H9 (cell line): Measurements from ENCODE around the gene NDUFV1. TPM values are rescaled to one million over a fixed set of nuclear protein-coding genes. Genes with fewer than 3 reads are reported as not detected.

Experiments used
- DNase-seq: peaks from one replicate; pipeline ENCODE4 v3.0.0-alpha.2; 2017
- H2AFZ ChIP-seq: one replicate; pipeline ENCODE4 v1.6.1; 2013; ENCODE audit warnings: mild to moderate bottlenecking, low read length, control low read depth, moderate library complexity
- H2AK5ac ChIP-seq: 2 replicates; pipeline ENCODE4 v1.6.1; 2013; ENCODE audit warnings: low read length, control low read depth, mixed read lengths; ENCODE audit not compliant: insufficient read length
- H2BK120ac ChIP-seq: one replicate; pipeline ENCODE4 v1.6.1; 2013; ENCODE audit warnings: low read depth, mild to moderate bottlenecking, low read length, control low read depth, inconsistent platforms; ENCODE audit not compliant: poor library complexity, severe bottlenecking
- H2BK12ac ChIP-seq: 2 replicates; pipeline ENCODE4 v1.6.1; 2013; ENCODE audit warnings: low read length, control low read depth, mixed read lengths, low read depth; ENCODE audit not compliant: insufficient read length
- H2BK15ac ChIP-seq: 2 replicates; pipeline ENCODE4 v1.6.1; 2013; ENCODE audit warnings: low read depth, low read length, control low read depth
- H2BK20ac ChIP-seq: one replicate; pipeline ENCODE4 v1.6.1; 2013; ENCODE audit warnings: low read depth, mild to moderate bottlenecking, low read length, control low read depth, inconsistent platforms; ENCODE audit not compliant: poor library complexity, severe bottlenecking
- H2BK5ac ChIP-seq: 2 replicates; pipeline ENCODE4 v1.6.1; 2013; ENCODE audit warnings: low read length, control low read depth, mixed read lengths; ENCODE audit not compliant: insufficient read length
- H3K14ac ChIP-seq: 2 replicates; pipeline ENCODE4 v1.6.1; 2013; ENCODE audit warnings: low read length, control low read depth; ENCODE audit not compliant: insufficient read depth
- H3K18ac ChIP-seq: 2 replicates; pipeline ENCODE4 v1.6.1; 2013; ENCODE audit warnings: low read depth, mild to moderate bottlenecking, mixed read lengths, low read length, control low read depth; ENCODE audit not compliant: insufficient read length
- H3K23ac ChIP-seq: 2 replicates; pipeline ENCODE4 v1.6.1; 2013; ENCODE audit warnings: low read length, control low read depth, mixed read lengths, low read depth; ENCODE audit not compliant: insufficient read length
- H3K23me2 ChIP-seq: 2 replicates; pipeline ENCODE4 v1.6.1; 2013; ENCODE audit warnings: low read depth, mild to moderate bottlenecking, mixed read lengths, low read length, control low read depth; ENCODE audit not compliant: insufficient read length, poor library complexity, severe bottlenecking
- H3K27ac ChIP-seq: 2 replicates; pipeline ENCODE4 v1.5.1; 2013; ENCODE audit warnings: low read length, control low read depth, mixed read lengths, low read depth; ENCODE audit not compliant: insufficient read length
- H3K27me3 ChIP-seq: 2 replicates; pipeline ENCODE4 v1.6.1; 2013; ENCODE audit warnings: low read length, control low read depth, inconsistent platforms; ENCODE audit not compliant: insufficient read depth
- H3K4ac ChIP-seq: 2 replicates; pipeline ENCODE4 v1.6.1; 2013; ENCODE audit warnings: low read depth, mild to moderate bottlenecking, control low read depth, inconsistent platforms, low read length, moderate library complexity
- H3K4me1 ChIP-seq: 2 replicates; pipeline ENCODE4 v1.6.1; 2013; ENCODE audit warnings: low read length, control low read depth, inconsistent platforms; ENCODE audit not compliant: insufficient read depth
- H3K4me2 ChIP-seq: 2 replicates; pipeline ENCODE4 v1.6.1; 2013; ENCODE audit warnings: low read length, control low read depth, mixed read lengths; ENCODE audit not compliant: insufficient read length, insufficient read depth
- H3K56ac ChIP-seq: 2 replicates; pipeline ENCODE4 v1.6.1; 2013; ENCODE audit warnings: low read depth, mild to moderate bottlenecking, mixed read lengths, low read length, control low read depth; ENCODE audit not compliant: insufficient read length
- H3K79me1 ChIP-seq: 2 replicates; pipeline ENCODE4 v1.6.1; 2013; ENCODE audit warnings: low read depth, mild to moderate bottlenecking, moderate library complexity, low read length, control low read depth, inconsistent platforms; ENCODE audit not compliant: insufficient read depth, poor library complexity, severe bottlenecking
- H3K79me2 ChIP-seq: 2 replicates; pipeline ENCODE4 v1.6.1; 2013; ENCODE audit warnings: low read length, control low read depth, inconsistent platforms; ENCODE audit not compliant: insufficient read depth
- H3K9ac ChIP-seq: 2 replicates; pipeline ENCODE4 v1.6.1; 2013; ENCODE audit warnings: low read length, control low read depth, mixed read lengths; ENCODE audit not compliant: insufficient read length; ENCODE audit errors: extremely low read depth
- H3K9me3 ChIP-seq: one replicate; pipeline ENCODE4 v1.6.1; 2013; ENCODE audit warnings: low read depth, low read length, inconsistent platforms; ENCODE audit not compliant: control insufficient read depth
- H3T11ph ChIP-seq: one replicate; pipeline ENCODE4 v1.6.1; 2013; ENCODE audit warnings: mild to moderate bottlenecking, low read length, control low read depth, inconsistent platforms
- H4K20me1 ChIP-seq: one replicate; pipeline ENCODE4 v1.6.1; 2013; ENCODE audit not compliant: control insufficient read depth, insufficient read length, insufficient read depth
- H4K5ac ChIP-seq: 2 replicates; pipeline ENCODE4 v1.6.1; 2013; ENCODE audit warnings: low read depth, mild to moderate bottlenecking, mixed read lengths, low read length, control low read depth; ENCODE audit not compliant: insufficient read length
- H4K8ac ChIP-seq: replicated peaks from 2 replicates; pipeline ENCODE4 v1.6.1; 2013; ENCODE audit warnings: low read length, control low read depth, mixed read lengths, low read depth; ENCODE audit not compliant: insufficient read length
- H4K91ac ChIP-seq: 2 replicates; pipeline ENCODE4 v1.6.1; 2013; ENCODE audit warnings: low read depth, mild to moderate bottlenecking, moderate library complexity, mixed read lengths, low read length, control low read depth; ENCODE audit not compliant: insufficient read length
- H3K27ac Mint-ChIP-seq, 3 experiments: 2 replicates in 2 of 3; 3 replicates in 1 of 3; pipeline ENCODE4 v1.8.0; 2020 to 2021; ENCODE audit warnings: mixed read lengths in 3 of 3, mild to moderate bottlenecking in 1 of 3, moderate library complexity in 1 of 3
- H3K27me3 Mint-ChIP-seq: 2 replicates; pipeline ENCODE4 v1.8.0; 2021; ENCODE audit warnings: low read depth, mild to moderate bottlenecking, moderate library complexity, mixed read lengths
- H3K36me3 Mint-ChIP-seq, 3 experiments: 2 replicates in 2 of 3; 3 replicates in 1 of 3; pipeline ENCODE4 v1.8.0; 2020 to 2021; ENCODE audit warnings: low read depth in 3 of 3, mixed read lengths in 3 of 3; ENCODE audit not compliant: insufficient read depth in 1 of 3
- H3K4me1 Mint-ChIP-seq, 2 experiments: 2 replicates each; pipeline ENCODE4 v1.8.0; 2020; ENCODE audit warnings: mixed read lengths in 2 of 2
- H3K4me3 Mint-ChIP-seq, 2 experiments: 2 replicates in 1 of 2; 3 replicates in 1 of 2; pipeline ENCODE4 v1.8.0; 2020 to 2021; ENCODE audit warnings: mild to moderate bottlenecking in 2 of 2, mixed read lengths in 2 of 2, moderate library complexity in 1 of 2
- H3K9me3 Mint-ChIP-seq, 2 experiments: 2 replicates in 1 of 2; 3 replicates in 1 of 2; pipeline ENCODE4 v1.8.0; 2020; ENCODE audit warnings: mild to moderate bottlenecking in 2 of 2, mixed read lengths in 2 of 2, moderate library complexity in 1 of 2
- CTCF ChIP-seq: fragments of 200-600 bp; sonication (generic); conservative IDR thresholded peaks from 3 replicates; pipeline ENCODE4 v1.8.0; 2021; ENCODE audit warnings: antibody characterized with exemption, mild to moderate bottlenecking
- WGBS: extraction: QIAGEN DNeasy Blood & Tissue Kit; methylation state at CpG from one replicate; pipeline ENCODE4 v1.1.7; 2013; ENCODE audit warnings: missing lambda C conversion rate, low lambda C conversion rate, mixed read lengths; ENCODE audit not compliant: insufficient read length; ENCODE audit errors: extremely low coverage; 5-methylcytosine and 5-hydroxymethylcytosine counted together
- total RNA-seq: library from RNA; stranded (reverse); gene quantifications from 2 replicates; pipeline ENCODE4 v1.2.1, GENCODE V29; 2021

Gene NDUFV1
- total RNA-seq, 1 experiment from 2014 or later: 154 TPM

DNA sequence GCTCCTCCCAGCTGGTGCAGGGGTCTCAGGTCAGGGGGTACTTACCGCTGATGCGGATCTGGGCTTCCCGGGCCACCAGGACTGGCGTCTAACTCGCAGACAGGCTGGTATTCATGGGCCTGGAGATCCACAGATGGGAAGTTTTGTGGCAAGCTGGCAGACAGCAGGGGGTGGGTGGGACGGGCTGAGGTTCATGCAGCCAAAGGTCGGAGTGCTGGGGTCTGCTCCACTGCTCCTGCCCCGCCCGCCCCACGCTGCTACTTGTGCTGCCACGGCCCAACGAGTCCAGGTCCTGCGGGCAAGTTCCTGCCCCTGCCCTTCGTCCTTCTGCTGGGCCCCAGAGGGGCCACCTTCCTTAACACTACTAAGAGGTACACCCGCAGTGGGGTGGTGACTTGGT, 40.7 kb downstream of the NDUFV1 start:
- Histone ChIP-seq H3K14ac (no peak overlapping the region), H3K4me2 (no peak overlapping the region), H3K9me3 (no peaks in the 10 kb centered on the region), H3K23ac (no peak overlapping the region), H2AFZ (no peak overlapping the region), H2BK12ac (no peak overlapping the region), H3K27ac (no peak overlapping the region), H3T11ph (no peak overlapping the region), H2BK5ac (no peak overlapping the region), H3K27me3 (no peaks in the 10 kb centered on the region), H4K20me1 (no peaks in the 10 kb centered on the region), H2AK5ac (no peak overlapping the region), H3K79me2 (no peaks in the 10 kb centered on the region), H3K18ac (no peak overlapping the region), H3K4ac (no peak overlapping the region), H4K91ac (no peak overlapping the region), H4K5ac (no peak overlapping the region), H2BK20ac (no peak overlapping the region), H3K56ac (no peak overlapping the region), H3K79me1 (no peaks in the 10 kb centered on the region), H3K9ac (no peak overlapping the region), H2BK120ac (no peak overlapping the region), H4K8ac (no peak overlapping the region), H3K23me2 (no peaks in the 10 kb centered on the region), H3K4me1 (no peaks in the 10 kb centered on the region), H2BK15ac (no peak overlapping the region)
- Mint-ChIP-seq H3K4me3 (no peak overlapping the region; a peak in 1 of 5 replicates), H3K4me1 (peaks cover 8 to 15% of the 10 kb centered on the region in 2 experiments), H3K9me3 (peaks cover 0 to 3% of the 10 kb centered on the region in 2 experiments; a peak in 3 of 5 replicates), H3K27ac (no peak overlapping the region), H3K27me3 (peaks cover 18% of the 10 kb centered on the region), H3K36me3 (no peaks in the 10 kb centered on the region; a peak in 1 of 7 replicates)
- TF ChIP-seq CTCF: no peak
- WGBS: no CpG with 5 or more reads among the region's 15 CpGs
- DNase-seq: no peak
